Stimulated activated CD8-positive, alpha-beta memory T cell treated with anti-CD3 and anti-CD28 coated beads, Interleukin-4, amount 100 ng/mL, for 48 hours (primary cell): Measurements from ENCODE around the gene CAB39.
A peak's percentile ranks its signal among the peaks of the same experiment; 100 is the strongest.

Experiments used
- DNase-seq: peaks from one replicate; pipeline ENCODE4 v3.0.0-alpha.2; 2020

CAB39 gene

DNA sequence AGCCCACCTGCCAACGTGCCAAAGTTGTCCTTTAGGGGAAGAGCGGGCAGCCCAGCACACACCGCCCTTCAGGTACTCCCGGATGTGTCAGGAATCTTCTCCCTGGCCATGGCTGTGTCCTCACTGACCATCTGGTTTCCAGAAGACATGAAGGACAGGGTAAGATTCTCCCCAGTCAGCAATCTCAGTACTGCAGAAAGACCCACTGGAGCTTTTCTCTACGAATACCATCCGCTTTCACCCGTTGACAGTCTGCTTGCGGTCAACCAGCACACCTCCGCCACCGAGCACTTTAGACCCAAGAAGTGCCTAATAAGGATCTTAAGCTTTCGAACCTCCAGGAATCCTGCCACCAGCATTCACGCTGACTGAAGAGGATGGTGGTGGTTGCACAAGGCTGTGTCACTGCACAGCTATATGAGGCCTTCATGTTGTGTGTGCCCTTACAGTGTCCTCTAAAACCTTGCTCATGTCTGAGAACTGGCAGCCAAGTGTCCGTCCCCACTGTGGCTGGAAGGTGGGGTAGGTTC is 109.4 kb downstream of the CAB39 start:
- DNase-seq = no peak

- no peak for DNase-seq
These were observed 110.8 kb downstream of the CAB39 start for GRCh38 chr2:230823264-230823964.

GRCh38 chr2:230824406-230824978 is 111.8 kb downstream of the CAB39 start:
- peak; percentile 62 for DNase-seq

- no peak for DNase-seq
These were observed 112.7 kb downstream of the CAB39 start for GRCh38 chr2:230825354-230825753.

DNA sequence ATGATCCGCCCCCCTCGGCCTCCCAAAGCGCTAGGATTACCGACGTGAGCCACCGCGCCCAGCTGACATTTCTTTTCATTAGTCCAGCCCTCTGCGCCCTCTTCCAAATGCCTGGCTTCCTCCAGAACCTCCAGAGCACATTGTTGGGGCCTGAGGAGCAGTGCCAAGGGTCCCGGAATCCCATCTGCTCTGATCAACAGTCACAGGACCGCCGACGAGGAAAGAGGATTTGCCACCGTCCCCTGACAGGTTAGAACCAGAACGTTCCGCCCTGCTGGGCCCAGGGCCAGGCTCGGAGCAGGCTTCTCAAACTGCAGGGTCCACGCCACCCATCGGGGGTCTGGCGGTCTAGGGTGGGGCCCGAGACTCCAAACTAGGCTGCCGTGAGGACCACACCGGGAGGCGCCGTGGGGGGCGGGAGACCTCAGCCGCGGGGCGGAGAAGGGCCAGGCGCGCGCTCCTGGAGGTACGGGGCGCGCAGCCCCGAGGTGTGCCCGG is 115.2 kb downstream of the CAB39 start:
- DNase-seq = no peak

DNA sequence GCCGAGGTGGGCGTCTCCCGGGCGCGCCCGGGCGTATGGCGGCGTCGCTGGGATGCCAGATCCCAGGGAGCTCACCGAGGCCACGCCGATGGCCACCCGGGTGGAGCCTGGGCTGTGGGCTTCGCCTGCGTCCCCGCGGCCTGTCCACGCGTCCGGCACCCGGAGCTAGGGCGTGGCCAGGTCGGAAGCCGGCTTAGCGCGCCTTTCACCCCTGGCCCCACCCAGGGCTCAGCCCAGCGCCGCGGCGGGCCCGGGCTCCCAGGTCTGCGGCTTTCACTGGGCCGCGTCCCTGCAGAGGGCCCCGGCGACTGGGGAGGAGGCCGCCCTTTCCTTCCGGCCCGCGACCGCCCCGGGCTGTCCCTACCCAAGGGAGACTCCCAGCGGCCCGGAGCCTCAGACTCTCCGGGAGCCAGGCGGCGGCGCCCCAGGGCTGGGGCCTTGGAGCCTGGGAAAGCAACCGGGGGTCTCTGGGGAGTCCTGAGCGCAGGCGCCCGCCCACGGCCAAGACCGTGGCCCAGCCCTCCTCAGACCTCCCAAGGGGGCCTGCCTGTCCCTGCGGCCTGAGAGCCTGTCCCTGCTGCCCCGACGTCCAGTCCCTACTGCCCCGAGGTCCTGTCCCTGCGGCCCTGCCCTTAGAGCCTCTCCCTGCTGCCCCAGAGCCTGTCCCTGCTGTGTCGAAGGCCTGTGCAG is 115.8 kb downstream of the CAB39 start:
- DNase-seq = peak; percentile 49

GRCh38 chr2:230829293-230829692 is 116.7 kb downstream of the CAB39 start:
- no peak for DNase-seq

DNA sequence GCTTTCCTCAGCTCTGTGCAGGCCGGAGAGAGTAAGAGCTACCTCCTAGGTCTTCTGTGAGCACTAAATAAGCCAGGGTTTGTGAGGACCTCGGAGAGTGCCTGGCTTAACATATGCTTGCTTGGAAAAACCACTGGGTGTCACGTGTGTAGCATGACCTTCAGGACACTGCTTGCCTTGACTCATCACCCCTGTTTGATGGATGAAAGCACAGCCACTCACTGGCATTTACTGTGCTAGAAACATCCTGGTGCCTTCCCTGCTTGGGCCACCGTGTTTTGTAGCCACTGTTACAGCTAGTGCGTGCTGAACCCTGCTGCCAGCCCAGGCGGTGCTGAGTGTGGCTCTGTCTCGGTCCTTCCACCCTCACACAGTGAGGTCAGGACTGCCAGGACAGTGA is 117.3 kb downstream of the CAB39 start:
- DNase-seq = no peak

DNA sequence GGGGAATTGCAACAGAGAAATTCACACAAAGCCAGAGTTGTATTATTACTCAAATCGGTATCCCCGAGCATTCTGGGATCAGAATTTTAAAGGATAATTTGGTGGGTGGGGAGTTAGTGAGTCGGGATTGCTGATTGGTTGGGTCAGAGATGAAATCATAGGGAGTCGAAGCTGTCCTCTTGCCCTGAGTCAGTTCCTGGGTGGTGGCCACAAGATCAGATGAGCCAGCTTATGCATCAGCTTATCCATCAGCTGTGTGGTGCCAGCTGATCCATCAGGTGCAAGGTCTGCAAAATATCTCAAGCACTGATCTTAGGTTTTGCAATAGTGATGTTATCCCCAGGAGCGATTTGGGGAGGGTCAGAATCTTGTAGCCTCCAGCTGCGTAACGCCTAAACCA is 117.8 kb downstream of the CAB39 start:
- DNase-seq = no peak

DNA sequence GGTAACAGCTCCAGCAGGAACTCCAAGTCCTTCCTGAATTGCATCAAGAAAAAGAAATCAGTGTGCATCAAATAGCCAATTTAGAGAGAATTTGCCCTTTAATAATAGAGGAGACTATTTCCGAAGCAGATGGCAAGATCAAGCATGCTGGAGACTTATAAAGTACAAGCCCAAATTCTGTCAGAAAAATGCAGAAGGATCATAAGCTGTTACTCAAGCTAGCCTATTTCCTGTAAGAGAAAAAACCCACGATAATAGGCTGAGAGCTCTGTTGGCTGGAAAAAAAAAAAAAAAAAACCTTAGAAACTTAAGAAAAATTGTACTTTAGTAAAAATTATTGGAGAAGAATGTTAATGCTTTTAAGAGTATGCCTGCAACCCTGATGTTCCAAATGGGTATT is 127.7 kb downstream of the CAB39 start:
- DNase-seq = no peak

DNA sequence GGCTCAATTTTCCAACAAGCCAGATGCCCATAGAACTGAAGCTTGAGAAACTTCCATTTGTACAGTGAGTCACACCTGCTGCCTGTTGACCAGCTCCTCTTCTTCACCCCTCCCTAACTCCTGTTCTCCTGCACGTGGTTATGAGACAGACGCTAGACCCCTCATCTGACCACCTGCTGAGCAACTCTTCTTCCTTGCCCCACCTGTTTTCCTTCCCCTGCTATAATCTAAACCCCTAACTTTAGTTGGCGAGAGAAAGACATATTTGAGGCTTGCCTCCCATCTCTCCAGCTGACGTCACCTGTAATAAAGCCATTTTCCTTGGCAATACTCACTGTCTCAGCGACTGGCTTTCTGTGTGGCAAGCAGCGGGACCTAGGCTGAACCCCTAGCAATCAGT is 129.8 kb downstream of the CAB39 start:
- DNase-seq = no peak

GRCh38 chr2:230843132-230843531 is 130.5 kb downstream of the CAB39 start:
- no peak for DNase-seq

- DNase-seq = no peak
These were observed 133.7 kb downstream of the CAB39 start for GRCh38 chr2:230846360-230846759.

DNA sequence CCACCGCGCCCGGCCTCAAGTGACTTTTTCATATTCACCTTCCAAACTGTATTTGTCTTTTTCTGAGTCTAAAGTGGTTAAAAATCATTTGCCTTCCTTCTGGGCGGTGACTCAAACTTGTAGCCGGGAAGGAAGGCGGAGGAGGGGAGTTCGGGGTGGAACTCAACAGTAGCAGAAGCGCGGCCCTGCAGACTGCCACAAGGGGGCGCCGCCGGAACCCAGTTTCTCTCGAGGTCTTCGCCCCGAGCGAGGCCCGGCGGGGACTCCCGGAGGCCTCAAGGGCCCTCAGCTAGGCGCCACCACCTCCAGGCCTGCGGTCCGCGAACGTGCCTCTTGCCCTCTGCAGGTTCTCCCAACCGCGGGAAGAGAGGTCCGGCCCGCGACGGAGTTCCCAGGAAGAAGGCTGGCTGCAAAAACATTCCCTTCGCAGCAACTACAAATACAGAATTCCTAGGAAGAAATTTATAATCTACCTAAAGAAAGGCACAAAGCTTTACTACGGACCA is 135.3 kb downstream of the CAB39 start:
- DNase-seq = peak; percentile 98

DNA sequence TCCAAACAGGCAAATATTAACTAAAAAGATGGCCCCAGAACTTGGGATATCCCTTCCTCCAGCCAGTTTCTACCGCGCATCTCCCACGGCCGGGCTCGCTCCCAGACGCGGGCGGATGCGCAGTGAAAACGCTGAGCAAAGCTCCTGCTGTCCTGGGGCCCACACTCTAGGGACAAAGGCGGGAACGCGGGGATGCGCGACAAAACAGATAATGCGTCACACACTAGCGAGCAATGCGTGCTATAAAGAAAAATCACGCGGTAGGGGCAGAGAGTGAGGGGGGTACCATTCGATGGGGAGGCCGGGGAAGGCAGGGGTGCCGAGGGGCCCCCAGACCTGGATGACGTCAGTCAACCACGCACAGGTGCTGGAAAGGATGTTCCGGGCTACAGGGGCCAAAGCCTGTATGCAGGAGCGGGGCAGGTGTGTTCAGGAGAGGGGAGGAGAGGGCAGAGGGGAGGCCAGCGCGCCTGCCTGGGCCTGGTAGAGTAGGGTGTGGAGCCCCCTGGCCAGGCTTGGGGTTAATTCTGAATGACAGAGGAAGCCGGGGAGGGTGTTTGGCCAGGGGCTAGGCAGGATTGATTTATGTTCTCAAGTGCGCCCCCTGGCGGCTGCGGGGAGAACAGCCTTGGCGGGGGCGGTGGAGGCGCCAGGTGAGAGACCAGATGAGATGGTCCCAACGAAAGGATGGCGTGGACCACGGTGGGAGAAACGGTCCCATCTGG is 137.2 kb downstream of the CAB39 start:
- peak; percentile 88 for DNase-seq

DNA sequence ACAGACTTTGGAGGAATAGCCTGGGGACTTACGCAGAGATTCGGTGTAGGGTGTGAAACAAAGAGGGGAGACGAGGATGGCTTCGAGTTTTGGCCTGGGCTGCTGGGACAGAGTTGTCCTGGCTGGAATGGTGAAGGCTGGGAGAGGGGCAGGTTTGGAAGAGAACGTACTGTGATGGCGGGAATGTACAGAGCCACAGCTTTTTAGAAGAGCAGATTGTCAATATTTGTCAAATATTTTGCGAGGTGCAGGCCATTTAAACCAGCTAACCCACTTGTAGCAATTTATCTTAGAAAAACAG is 137.7 kb downstream of the CAB39 start:
- DNase-seq = no peak

DNA sequence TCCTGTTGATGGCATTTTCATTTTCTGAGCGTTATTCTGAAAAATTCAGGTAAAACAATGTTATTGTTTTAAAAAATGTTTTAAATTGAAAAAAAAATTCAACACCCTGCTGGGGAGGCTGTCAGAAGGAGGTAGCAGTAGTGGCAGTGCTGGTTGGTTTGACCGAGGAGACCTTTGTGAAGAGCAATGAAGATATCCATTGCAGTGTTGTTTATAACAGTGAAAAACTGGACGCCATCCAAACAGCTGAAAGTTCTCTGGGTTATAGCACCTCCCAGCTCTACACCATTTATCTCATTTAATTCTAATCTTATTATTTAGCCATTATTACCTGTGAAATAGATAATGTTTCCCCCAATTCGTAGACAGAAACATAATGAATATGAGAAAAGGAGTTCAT is 139.5 kb downstream of the CAB39 start:
- DNase-seq = no peak

GRCh38 chr2:230861552-230862255 is 149.1 kb downstream of the CAB39 start:
- DNase-seq = peak; percentile 25

DNA sequence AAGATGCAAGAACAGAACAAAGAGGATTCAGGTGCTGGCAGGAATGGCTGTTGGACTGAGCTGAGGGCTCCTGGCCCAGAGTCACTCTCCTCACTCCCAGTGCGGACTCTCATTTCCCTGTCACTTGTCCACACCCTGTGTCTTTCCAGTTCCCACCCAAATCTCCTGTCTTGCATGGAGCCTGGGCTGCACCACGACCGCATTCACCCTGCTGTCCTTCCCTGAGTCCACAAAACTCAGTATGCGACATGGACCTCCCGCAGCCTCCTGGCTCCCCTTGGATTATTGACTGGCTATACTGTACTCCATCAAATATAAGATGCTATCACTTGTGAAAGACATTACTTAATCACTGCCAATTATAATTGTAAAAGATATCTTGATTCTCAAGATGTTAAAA is 149.7 kb downstream of the CAB39 start:
- DNase-seq = peak; percentile 22

GRCh38 chr2:230863031-230863430 is 150.4 kb downstream of the CAB39 start:
- DNase-seq = peak; percentile 19

DNA sequence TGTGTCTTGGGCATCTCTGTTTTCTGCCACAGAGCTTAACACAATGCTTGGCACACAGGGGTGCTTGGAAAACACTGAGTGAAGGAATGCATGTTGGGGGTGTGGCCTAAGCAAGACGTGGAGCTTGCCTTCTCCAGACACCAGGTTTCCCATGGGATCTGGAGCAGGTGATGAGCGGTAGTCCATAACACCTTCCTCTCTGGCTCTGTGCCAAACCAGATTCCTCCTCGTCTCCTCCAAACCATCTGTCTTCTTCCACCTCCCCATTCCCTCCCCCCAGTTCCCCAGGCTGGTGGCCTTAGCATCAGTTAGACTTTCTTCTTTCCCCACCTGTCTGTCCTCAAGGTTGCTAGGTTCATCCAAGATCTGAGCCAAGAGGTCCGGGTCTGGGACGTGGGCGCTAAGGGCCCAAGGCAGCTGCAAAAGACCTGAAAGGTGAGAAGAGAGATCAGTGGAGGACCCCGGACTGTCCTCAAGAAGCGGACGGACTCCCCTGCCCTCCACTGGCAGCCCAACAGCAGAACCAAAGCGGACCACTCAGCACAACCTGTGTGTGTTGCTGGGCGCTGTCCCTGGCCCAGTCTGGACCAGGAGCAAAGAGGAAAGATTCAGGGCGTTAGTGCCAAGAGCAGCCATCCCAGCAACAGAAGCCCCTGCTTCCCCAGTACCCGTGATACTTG is 150.9 kb downstream of the CAB39 start:
- DNase-seq = peak; percentile 24

DNA sequence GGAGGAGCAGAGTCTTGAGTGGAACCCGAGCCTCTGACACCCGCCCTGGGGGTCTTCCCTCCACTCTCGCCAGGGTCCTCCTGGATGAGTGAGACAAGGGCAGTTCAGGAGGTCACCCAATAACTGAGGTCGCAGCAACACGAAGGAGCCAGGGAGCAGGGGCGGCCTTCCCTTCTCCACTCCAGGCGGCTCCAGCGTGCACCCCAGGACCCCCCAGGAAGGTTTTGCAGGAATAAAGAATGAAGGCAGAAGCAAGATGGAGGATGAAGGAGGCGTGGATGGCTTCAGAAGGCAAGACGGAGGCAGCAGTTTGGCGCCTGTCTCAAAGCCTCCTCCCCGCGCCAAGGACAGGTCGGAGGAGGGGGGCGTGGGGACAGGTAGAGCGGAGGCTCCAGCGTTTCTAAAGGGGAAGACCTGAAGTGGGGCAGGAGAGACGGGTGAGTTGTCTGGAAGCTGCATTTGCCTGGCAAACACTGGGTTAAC is 151.5 kb downstream of the CAB39 start:
- no peak for DNase-seq
